Stomach (tissue), 4 donors: ENCODE measurements around the gene ATP5ME.

ENCODE experiments used
- EP300 ChIP-seq: sonication (generic); formaldehyde crosslinking; IDR thresholded peaks from one replicate; pipeline ENCODE4 v1.6.1; 2017; ENCODE audit warnings: antibody characterized with exemption
- POLR2A ChIP-seq, 4 donors: fragments of 450-650 bp; IDR thresholded peaks; one replicate each; pipeline ENCODE4 v1.6.1; 2016; ENCODE audit warnings: antibody characterized with exemption in 4 of 4, control low read depth in 2 of 4, mild to moderate bottlenecking in 1 of 4, moderate library complexity in 1 of 4
- POLR2AphosphoS5 ChIP-seq, 3 donors: sonication (generic); formaldehyde crosslinking; IDR thresholded peaks; one replicate each; pipeline ENCODE4 v1.6.1; 2016; ENCODE audit warnings: antibody characterized with exemption in 3 of 3
- TF ChIP-seq, protein P1 (sequence below), 7 experiments: fragments of 450-650 bp in 4 of 7; fragments of 200-600 bp in 3 of 7; sonication (generic) in 3 of 7; IDR thresholded peaks; one replicate each; pipeline ENCODE4 v1.5.1; 2016 to 2019; ENCODE audit warnings: antibody characterized with exemption in 7 of 7, control low read depth in 2 of 7, mild to moderate bottlenecking in 1 of 7

DNA sequence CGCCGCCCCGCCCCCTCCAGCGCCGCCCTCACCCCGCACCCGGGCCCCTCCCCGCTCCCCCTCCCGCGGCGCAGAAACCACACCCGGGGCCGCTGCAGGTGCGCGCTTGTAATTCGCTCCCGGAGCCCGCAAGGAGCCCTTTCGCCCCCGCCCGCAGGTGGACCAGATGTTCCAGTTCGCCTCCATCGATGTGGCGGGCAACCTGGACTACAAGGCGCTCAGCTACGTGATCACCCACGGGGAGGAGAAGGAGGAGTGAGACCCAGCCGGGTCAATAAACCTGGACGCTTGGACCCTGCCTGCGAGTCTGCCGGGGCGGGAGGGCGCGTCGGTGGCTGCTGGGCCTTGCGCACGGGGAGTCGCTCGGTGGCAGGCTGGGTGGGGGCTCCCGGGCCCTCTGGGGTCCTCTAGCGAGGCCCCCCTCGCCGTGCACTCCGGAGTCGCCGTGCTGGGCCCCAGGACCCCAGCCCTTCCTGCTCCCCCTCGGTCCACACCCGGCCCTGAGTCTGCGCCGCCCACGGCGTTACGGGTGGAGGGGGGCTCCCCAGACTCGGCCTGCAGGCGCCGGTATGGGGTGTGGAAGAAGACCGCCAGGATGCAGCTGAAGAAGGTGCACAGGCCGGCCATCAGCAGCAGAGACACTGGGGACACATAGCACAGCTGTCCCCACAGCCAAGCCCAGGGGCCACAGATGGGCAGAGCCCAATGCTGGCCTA lies 7.8 kb upstream of the ATP5ME start:
- TF ChIP-seq, protein P1, sequence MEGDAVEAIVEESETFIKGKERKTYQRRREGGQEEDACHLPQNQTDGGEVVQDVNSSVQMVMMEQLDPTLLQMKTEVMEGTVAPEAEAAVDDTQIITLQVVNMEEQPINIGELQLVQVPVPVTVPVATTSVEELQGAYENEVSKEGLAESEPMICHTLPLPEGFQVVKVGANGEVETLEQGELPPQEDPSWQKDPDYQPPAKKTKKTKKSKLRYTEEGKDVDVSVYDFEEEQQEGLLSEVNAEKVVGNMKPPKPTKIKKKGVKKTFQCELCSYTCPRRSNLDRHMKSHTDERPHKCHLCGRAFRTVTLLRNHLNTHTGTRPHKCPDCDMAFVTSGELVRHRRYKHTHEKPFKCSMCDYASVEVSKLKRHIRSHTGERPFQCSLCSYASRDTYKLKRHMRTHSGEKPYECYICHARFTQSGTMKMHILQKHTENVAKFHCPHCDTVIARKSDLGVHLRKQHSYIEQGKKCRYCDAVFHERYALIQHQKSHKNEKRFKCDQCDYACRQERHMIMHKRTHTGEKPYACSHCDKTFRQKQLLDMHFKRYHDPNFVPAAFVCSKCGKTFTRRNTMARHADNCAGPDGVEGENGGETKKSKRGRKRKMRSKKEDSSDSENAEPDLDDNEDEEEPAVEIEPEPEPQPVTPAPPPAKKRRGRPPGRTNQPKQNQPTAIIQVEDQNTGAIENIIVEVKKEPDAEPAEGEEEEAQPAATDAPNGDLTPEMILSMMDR (IDR thresholded peaks at IDR 0.05) = no peak
- no peak for TF ChIP-seq EP300
- no peak for TF ChIP-seq POLR2AphosphoS5 (IDR thresholded peaks at IDR 0.05)
- TF ChIP-seq POLR2A (IDR thresholded peaks at IDR 0.05) = no peak
